Stimulated activated CD4-positive, alpha-beta T cell treated with anti-CD3 and anti-CD28 coated beads, Interleukin-2, amount 100 ng/mL, for 24 hours (primary cell): ENCODE results near the gene ABCG1.

Experiments
- DNase-seq, 2 donors: peaks; one replicate each; pipeline ENCODE4 v3.0.0-alpha.2; 2020

Gene ABCG1

DNA sequence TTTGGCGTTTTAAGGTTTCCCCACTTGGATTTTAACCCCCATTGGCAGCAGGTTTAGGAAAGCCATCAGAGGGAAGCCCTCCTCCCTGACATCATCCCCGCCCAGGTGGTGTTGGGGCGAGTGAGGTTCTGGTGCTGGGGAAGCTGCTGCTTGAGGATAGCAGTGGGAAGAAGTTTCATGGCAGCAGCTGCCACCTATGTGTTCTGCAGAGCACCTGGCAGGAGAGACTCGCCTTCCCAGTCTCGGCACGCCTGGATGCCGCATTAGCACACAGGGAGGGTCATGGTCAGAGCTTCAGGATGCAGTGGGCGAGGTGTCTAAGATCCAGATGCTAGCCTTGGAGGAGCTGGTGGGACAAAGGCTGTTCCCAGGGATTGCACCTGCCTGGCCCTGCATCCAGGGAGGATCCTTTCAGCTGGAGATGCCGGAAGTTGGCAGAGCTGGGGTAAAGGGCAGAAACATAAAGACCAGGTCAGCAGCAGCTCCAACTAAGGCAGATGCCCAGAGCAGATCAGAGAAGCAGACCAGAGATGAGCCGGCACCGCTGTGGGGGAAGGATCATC is 33.9 kb downstream of the ABCG1 start:
- DNase-seq, result no peak

DNA sequence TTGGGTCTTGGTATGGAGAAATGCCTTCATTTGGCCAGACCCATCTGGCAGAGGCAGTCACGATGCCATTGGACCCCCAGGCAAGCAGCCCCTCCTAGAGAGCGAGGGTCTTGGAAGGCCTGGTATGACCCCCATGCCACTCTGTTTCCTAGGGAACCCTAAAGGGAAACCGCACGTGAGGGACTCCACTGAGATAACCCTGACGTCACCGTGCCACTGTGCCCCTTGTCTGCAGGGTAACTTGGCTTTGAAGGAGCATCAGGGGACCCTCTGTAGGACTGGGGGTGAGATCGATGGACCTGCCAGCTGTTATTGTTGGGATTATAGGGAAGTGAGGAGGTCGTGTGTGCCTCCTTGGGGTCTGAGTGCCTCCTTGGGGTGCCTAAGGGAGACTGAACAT is 34.5 kb downstream of the ABCG1 start:
- DNase-seq, result no peak

DNA sequence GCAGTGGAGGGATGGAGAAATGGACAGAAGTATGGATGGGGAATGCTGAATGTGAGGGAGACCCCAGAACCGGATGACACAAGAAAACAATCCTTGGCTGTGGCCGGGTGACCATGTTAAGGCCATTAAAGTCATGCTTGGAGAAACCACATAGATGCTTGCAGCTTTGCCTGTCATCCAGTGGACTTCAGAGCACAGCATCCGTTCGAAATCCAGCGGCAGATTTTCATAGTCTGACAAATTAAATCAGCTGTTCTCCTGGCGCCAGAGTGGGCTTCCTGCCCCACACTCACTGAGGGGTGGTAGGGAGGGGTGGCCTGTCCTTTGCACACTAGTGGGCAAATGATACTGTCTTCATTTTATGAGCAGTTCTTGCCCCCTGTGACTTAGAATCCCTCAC is 35.1 kb downstream of the ABCG1 start:
- no peak for DNase-seq

DNA sequence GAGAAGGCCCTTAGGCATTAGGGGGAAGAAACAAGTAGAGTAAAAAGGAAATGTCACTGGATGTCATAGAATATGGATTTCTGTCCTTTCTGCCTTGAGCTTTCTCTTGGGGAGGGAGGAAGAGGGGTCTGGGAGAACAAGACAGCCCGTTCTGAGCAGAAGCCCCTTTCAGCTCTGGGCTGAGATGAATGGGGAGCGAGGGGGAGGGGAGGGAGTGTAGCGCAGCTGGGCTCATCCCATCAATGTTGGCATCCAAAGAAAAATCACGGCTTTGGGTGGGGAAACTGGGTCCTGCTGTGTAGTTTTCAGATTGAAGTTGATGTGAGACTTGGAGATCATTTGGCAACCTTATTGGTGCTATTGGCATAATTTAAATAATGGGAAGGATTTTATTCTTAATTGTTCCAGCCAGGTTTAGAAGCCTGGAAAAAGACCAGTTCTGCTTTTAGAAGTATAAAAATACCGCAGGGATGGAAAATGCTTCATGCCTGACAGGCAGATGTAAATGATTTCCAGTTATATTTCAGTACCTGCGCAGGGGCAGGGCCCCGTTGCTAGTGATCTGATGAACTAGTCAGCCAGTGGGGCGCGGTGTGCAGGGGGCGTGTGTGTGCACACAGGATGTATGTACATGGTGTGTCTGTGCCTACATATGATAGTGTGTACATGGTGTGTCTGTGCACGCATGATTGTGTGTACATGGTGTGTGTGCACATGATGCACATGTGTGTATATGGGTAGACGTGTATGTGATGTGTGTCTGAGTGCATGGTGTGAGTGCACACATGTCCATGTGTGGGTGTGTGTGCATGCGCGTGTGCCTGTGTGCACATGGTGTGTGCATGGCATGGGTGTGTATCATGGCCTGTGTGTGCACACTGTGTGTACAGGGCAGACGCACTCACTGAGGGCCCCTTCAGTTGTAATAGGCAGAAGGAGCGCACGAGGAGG is 36.0 kb downstream of the ABCG1 start:
- DNase-seq, result no peak

DNA sequence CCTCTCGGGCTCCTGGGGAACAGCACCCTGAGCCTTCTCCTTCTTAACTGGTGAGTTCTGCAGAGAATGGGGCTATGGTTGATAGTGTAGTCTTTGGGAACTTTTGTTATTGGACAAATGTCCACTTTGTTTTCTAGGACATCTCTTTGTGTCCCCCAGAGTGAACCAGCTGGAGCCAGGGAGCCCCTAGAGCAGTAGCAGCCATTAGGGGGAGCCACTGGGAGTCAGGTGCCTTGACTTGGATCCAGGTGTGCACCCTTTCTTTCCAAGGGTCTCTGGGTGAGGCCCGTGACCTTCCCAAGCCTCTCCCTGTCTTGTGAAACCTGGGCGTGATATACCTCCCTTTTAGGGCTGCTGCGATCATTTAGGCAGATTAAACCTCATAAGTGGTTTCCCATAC is 36.9 kb downstream of the ABCG1 start:
- no peak for DNase-seq

DNA sequence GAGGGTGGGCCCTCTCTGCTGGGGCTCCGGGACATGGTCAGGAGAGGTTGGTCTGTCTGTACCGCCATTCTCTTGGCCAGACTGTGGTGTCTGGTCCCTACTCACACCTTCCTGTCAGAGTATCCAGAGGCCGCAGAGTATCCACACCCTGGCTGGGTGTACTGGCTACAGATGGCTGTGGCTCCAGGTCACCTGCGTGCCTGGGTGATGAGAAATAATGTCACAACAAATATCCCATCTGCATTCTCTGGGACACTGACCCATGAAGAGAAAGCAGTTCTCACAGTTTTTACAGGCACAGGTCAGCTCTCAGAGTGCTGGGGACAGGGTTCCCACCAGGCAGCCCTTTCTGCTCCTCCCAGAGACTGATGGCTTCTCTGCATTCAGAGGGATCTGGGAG is 37.4 kb downstream of the ABCG1 start:
- no peak for DNase-seq

DNA sequence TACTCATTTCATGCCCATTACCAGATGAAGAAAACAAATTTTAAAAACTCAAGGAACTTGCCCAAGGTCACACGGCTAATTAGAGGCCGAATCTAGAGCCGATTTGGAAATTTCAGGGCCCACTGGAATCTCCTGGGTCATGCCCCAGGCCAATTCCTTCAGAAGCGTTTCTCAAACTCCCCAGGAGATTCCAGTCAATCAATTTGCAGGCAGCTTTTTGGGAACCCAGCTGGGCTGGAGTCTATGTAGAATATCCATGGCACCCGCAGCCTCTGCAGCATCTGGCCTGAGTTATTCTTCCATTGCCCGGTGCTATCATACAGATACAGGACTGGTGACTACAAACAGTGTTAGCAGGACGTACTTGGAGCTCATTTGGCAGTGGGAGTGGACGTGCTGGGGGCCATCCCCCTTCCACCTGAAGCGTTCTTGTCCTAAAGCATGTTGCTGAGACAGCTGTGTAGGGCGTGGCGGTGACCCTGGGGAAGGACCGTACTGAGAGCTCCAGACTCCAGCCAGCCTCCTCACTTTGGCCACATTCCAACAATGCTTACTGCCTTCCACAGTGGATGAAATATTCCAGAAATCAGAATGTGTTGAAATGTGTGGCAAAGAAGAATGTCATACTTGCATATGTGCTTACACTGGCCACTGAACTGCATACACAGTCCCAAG is 38.3 kb downstream of the ABCG1 start:
- DNase-seq, result no peak

DNA sequence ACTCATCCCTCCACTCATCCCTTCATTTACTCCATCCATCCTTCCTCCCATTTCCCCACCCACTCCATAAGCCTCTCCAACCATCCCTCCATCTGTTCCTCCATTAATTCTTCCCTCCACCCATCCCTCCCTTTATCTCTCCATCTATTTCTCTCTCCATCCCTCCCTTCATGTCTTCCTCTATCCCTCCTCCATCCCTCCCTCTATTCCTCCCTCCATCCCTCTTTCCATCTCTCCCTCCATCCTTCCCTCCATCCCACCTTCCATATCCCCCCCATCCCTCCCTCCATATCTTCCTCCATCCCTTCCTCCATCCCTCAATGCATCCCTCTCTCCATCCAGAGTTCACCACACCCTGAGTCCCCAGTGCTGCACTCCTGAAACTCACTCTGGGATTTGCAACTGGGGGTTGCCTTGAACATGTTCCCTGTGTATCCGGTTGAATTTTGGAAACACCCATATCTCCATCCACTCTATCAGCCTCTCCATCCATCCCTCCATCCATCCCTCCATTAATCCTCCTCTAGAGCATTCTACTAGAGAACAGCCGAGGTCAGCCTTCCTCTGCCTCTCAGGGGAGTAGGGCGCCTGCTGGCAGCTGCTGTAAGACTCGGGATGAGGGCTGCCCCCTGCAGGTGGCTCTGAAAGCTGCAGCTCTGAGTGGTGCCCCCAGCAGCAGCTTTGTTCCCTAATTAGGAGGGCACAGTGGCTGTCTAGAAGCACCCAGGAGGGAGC is 39.4 kb downstream of the ABCG1 start:
- peak; percentile 85 to 88 for DNase-seq

DNA sequence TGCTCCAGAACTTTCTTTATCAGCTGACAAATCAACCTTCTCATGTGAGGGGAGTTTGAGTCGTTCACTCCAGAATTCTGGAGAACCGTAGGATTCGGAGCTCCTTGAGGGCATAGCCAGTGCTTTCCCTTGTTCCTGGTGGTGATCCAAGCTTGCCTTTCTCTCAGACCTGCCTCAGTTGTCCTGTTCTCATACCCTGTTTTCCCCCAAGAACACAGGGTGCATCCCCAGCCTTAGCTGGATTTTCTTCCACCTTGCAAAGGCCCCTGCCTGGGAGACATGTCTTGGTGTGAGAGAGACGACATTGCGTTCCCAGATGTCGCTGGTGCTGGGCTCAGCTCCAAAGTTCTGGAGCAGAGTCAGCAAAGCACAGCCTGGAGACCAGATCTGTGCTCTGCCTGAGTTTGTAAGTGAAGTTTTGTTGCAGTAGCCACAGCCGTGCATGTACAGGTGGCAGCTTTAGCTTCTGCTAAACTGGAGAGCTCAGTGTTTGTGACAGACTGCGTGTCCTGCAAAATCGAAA is 40.0 kb downstream of the ABCG1 start:
- no peak for DNase-seq

DNA sequence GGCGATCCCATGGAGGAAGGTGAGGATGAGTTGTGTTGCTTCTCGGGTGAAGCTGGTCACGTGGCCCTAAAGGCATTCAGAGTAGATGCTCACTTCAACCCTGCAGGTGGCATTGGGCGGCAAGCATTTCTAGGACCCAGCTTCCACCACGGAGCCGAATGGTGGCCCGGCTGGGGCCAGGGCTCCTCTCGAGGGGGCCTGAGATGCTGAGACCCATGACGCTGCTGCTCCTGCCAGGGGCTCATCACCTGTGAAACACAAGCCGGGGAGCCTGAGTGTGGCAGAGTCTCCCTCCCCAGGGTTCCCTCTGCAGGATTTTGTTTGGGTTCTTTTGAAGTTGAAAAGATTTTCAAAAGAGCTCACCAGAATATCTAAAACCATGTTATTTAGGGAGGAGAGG is 41.2 kb downstream of the ABCG1 start:
- no peak for DNase-seq

DNA sequence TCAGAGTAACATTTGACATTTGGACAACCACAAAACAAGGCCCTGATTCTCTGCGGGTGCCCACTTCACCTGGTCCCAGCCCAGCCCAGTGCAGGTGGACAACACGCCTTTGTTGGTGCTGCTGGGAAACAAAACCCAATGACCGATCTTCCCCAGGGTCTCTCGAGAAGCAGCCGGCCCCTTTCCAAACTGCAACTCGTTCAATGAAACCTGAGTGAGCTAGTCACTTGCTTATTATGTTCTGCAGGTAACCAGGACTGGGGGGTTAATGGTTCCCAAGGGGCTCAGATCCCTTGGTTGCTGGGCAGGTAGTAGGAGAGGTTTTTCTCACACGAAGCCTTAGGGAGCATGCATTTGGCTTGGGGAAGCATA is 42.9 kb downstream of the ABCG1 start:
- DNase-seq, result no peak

DNA sequence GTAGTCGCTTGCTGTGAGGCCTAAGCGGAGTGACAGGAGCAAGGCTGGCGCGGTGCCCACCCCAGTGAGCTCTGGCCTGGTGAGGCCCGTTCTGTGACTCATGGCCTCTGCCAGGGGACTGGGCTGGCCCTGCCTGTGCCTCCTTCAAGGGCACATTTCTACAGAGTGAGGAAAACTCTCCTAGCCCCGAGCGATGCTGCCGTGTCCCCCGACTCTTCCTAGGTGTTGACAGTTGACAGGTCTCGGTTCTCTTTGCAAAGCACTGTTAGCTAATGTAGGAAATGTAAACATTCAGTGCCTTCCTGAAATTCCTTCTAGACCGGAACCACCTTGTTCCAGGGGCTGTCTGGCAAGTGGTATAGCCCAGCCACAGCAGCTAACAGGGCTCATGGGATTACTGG is 43.9 kb downstream of the ABCG1 start:
- DNase-seq, result no peak

DNA sequence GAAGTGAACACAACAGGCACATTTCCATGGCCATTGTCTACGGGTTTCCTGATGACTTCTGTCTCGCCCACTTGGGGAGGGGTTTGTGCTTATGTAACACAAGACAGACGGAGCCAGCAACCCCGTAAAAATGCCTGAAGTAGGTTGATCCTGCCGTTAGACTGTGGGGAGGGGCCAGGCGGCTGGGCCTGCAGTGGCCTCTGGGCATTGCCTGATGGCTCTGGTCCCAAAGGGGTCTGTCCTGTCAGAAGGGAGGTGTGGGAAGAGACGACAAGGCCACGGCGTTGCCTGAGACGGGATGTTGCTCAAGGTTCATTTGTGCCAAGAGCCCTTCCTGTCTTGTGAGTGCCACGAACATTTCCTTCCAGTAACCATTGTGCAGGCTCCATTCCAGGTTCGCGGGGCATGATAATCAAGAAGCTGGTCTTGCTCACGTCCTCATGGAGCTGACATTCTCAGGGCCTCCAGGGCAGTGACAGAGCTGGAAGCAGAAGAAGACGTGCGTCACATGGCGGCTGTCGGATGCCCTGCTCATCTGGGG is 44.7 kb downstream of the ABCG1 start:
- no peak for DNase-seq

DNA sequence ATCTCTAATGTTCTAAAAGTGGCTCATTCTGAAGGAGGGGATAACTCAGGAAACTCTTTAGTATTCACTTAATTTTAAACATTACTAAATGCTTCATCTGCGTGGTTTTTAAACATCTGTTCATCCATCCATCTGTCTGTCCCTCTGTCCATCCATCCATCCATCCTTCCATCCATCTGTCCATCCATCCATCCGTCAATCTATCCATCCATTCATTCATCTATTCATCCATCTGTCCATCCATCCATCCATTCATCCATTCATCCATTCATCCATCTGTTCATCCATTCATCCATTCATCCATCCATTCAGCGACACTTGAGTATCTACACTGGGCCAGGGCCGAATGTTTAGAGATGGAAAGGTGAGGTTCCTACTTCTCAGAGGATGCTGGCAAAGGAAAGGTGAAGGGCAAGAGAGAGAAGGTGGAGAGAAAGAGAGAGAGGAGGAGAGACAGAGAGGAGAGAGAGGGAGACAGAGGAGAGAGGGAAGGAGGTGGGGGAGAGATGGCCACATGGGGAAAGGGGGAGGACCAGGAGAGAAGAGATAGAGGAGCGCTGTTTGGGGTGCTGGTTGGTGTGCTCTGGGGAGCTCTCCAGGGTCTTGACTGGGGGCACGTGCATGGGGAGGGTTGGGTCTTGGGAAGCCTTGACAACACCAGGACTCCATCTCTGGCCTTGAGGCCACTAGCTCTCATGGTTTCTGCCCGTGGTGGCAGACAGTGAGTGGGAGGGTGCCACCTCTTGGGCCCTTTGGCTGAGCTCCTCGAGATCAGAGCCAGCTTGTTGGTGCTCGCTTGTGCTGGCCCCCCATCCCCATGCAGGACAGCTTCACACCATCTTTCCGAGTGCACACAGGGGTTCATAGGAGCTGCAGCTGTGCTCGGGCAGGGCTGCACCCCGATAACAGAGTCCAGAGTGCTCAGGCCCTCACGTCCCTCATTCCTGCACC is 45.6 kb downstream of the ABCG1 start:
- no peak for DNase-seq

DNA sequence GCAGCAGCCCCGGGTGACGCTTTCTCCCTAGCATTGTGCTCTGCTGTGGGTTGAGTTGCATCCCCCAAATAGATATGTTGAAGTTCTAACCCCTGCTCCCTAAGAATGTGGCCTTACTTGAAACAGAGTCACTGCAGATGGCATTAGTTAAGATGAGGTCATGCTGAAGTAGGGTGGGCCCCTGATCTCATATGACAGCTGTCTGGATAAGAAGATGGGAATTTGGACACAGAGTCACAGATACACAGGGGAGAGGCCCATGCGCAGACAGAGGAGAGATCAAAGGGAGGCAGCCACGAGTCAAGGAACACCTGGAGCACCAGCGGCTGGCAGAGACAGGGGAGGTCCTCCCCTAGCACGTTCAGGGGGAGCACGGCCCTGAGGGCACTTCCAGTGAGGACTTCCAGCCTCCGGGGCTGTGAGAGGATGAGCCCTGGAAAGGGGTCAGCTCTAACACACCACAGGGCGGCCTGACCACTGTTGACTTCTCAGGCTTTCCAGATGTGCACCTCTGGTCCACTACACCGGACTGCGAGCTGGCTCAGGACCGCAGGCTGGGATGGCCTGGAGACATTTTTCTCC is 46.4 kb downstream of the ABCG1 start:
- DNase-seq, result no peak

DNA sequence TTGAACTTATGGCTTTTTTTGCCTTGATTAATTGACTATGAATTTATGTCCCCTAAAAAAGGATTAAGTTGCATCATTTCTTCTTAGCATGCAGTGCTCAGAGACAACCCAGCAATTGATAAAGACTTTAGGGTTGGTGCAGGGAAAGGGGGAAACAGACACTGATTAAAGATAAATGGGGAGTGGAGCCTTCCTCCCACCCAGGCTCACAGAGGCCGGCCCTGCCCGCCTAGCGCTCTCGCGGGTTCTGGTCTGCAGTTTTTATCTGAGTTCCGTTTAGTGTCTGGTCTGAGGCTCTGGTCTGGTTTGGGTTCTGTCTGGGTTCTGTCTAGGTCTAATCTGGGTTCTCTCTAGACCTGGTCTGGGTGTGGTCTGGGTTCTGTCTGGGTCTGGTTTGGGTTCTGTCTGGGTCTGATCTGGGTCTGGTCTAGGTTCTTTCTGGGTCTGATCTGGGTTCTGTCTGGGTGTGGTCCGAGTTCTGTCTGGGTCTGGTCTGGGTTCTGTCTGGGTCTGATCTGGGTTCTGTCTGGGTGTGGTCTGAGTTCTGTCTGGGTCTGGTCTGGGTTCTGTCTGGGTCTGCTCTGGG is 48.1 kb downstream of the ABCG1 start:
- DNase-seq, result no peak

DNA sequence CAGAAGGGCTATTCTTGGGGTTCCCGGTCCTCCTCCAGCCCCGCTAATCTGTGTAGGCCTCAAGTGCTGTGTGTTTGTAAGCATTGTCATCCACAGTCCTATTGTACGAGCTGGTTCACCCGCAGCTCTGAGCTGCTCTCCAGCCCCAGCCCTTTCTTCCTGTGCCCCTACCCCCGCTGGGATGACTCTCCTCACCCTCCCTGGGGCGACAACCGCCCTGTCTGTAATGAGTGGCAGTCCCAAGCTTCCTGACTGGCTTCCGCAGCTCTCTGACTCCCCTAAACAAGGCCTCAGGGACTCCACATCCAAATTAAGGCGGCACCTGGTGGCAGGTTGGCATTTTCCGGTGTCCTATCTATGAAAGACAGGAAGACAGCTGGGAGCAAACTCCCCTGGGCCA is 50.4 kb downstream of the ABCG1 start:
- DNase-seq, result no peak

DNA sequence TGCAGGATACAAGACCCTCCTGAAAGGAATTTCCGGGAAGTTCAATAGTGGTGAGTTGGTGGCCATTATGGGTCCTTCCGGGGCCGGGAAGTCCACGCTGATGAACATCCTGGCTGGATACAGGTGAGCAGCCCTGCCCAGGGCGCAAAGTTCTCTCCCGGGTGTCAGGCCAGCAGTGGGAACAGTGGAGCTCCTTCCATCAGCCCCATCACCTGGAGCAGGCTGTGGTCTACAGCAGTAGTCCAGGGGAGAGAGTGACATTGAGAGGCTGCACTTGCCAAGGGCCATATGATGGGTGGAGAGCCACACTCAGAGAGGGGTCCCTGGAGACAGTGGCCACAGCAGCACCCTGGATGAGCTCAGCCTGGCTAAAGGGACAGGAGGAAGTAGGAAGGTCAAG is 52.1 kb downstream of the ABCG1 start:
- DNase-seq, result no peak

DNA sequence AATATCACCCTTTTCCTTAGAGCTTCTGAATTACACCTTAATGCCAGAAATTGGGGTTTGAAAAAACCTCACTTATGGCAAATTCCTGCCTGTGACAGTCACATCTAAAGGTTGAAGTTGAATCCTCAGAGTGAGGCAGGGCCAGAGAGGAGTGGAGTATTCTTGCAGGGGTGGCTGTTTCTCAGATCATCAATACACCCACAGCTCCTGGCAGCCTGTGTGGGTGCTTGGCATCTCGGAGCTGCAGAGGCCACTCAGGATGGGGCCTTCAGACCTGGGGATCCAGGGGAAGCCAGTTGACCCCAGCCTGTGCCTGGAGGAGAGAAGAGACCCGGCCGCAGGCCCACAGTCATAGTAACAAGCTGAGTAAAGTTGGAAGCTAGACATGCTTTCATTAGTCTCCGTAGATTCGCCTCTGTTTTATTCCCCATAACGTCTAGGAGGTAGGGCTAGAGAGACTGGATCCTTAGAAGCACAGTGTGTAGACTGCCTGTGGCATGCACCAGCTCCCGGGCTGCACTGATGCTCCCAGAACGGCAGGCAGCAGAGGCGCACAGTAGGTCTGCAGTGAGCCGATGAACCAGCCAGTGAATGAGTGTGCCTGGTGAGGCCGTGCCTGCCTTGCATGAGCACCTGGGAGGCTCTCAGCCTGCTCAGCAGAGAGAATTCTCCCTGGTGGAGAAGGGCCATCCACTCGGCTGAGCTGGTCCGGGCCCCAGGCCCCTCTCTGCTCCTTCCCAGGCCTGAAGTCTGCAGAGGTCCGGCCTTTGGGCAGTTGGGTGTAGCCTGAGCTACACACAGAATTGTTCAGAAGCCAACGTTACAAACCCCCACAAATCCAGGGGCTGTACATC is 53.4 kb downstream of the ABCG1 start:
- no peak for DNase-seq
